ENCODE results near the gene OR10G3. TPM values are rescaled to one million over a fixed set of nuclear protein-coding genes. Genes with fewer than 3 reads are reported as not detected.

OR10G3 gene
- total RNA-seq, 2 experiments from 2014 or later: not detected

- DNase-seq (no peak), ATAC-seq (no peak)
- TF ChIP-seq, protein P1, sequence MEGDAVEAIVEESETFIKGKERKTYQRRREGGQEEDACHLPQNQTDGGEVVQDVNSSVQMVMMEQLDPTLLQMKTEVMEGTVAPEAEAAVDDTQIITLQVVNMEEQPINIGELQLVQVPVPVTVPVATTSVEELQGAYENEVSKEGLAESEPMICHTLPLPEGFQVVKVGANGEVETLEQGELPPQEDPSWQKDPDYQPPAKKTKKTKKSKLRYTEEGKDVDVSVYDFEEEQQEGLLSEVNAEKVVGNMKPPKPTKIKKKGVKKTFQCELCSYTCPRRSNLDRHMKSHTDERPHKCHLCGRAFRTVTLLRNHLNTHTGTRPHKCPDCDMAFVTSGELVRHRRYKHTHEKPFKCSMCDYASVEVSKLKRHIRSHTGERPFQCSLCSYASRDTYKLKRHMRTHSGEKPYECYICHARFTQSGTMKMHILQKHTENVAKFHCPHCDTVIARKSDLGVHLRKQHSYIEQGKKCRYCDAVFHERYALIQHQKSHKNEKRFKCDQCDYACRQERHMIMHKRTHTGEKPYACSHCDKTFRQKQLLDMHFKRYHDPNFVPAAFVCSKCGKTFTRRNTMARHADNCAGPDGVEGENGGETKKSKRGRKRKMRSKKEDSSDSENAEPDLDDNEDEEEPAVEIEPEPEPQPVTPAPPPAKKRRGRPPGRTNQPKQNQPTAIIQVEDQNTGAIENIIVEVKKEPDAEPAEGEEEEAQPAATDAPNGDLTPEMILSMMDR (IDR thresholded peaks at IDR 0.05): no peak
- ChIA-PET POLR2A (no interaction called here), CTCF (no interaction called here)
- peaks cover 17% of the 10 kb centered on the region for H3K9me3 Mint-ChIP-seq
- no peaks in the 10 kb centered on the region for H3K4me1 Mint-ChIP-seq (ENCODE audit: low read depth)
- no peak overlapping the region for H3K4me3 Mint-ChIP-seq
- intact Hi-C loops (cut with micrococcal nuclease): no loop called here
- H3K36me3 Mint-ChIP-seq (ENCODE audit: low read depth): peaks cover 1% of the 10 kb centered on the region
- H3K27me3 Mint-ChIP-seq: peaks cover 16% of the 10 kb centered on the region
- H3K27ac Mint-ChIP-seq: no peak overlapping the region
Observed at GRCh38 chr14:21589317-21589716, 9.4 kb upstream of the OR10G3 start.

- Mint-ChIP-seq H3K9me3 (no peaks in the 10 kb centered on the region), H3K27me3 (peaks cover 11% of the 10 kb centered on the region)
Observed at GRCh38 chr14:21575661-21576060, 4.2 kb downstream of the OR10G3 start.

DNA sequence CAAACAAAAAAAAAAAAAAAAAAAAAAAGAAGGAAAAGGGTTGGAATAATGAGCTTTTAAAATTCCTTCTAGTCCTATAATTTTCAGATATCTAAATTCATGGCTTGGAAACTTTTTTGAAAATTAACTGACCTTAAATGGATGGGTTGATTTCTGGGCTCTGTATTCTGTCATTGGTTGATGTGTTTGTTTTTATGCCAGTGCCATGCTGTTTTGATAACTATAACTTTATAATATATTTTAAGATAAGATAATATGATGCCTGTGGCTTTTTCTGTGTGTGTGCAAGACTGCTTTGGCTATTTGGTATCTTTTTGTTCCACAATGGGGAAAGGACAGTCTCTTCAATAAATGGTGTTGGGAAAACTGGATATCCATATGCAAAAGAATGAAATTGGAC, 7.3 kb downstream of the OR10G3 start:
- ATAC-seq: no peak
- POLR2A ChIA-PET: no interaction called here
- H3K36me3 Mint-ChIP-seq (ENCODE audit: low read depth): no peaks in the 10 kb centered on the region

More at GRCh38 chr14:21575661-21576060, 4.2 kb downstream of the OR10G3 start:
- ATAC-seq: no peak
- CTCF ChIA-PET: interaction anchor here (1.4 kb wide), 1 partner anchor 77 kb away, joined by 5 read pairs; no protein-coding TSS in a partner anchor
- intact Hi-C loops (cut with micrococcal nuclease): no loop called here
- H3K4me1 Mint-ChIP-seq (ENCODE audit: low read depth): no peaks in the 10 kb centered on the region
- no peaks in the 10 kb centered on the region for H3K36me3 Mint-ChIP-seq (ENCODE audit: low read depth)
- no peak overlapping the region for H3K27ac Mint-ChIP-seq
- DNase-seq: no peak
- H3K4me3 Mint-ChIP-seq: no peak overlapping the region
- TF ChIP-seq, protein P1 (IDR thresholded peaks at IDR 0.05): no peak
- POLR2A ChIA-PET: interaction anchor here (0.5 kb wide), 1 partner anchor 353 kb away, joined by 4 read pairs; no protein-coding TSS in a partner anchor

GRCh38 chr14:21558703-21559170, 21.1 kb downstream of the OR10G3 start:
- no peaks in the 10 kb centered on the region for H3K36me3 Mint-ChIP-seq (ENCODE audit: low read depth)
- no peak overlapping the region for H3K4me3 Mint-ChIP-seq
- no peak overlapping the region for H3K27ac Mint-ChIP-seq
- ChIA-PET CTCF (interaction anchor here (1.4 to 6.2 kb wide), 3 partner anchors 48 to 81 kb away, joined by 3 to 100 read pairs (median 3); partner anchors contain the start of genes METTL3 and TOX4), POLR2A (interaction anchor here (1.1 kb wide), 1 partner anchor 60 kb away, joined by 4 read pairs; no protein-coding TSS in a partner anchor)
- H3K9me3 Mint-ChIP-seq: no peaks in the 10 kb centered on the region
- DNase-seq (no peak), ATAC-seq (no peak)
- peaks cover 5% of the 10 kb centered on the region for H3K4me1 Mint-ChIP-seq (ENCODE audit: low read depth)
- intact Hi-C loops (cut with micrococcal nuclease): no loop called here
- no peaks in the 10 kb centered on the region for H3K27me3 Mint-ChIP-seq
- TF ChIP-seq, protein P1 (IDR thresholded peaks at IDR 0.05): no peak

More for the DNA sequence above, 7.3 kb downstream of the OR10G3 start:
- no peak for DNase-seq
- Mint-ChIP-seq H3K27ac (no peak overlapping the region), H3K4me3 (no peak overlapping the region), H3K27me3 (peaks cover 13% of the 10 kb centered on the region), H3K4me1 (ENCODE audit: low read depth) (no peaks in the 10 kb centered on the region), H3K9me3 (no peaks in the 10 kb centered on the region)
- TF ChIP-seq, protein P1 (IDR thresholded peaks at IDR 0.05): no peak
- intact Hi-C loops (cut with micrococcal nuclease): no loop called here
- CTCF ChIA-PET: no interaction called here

DNA sequence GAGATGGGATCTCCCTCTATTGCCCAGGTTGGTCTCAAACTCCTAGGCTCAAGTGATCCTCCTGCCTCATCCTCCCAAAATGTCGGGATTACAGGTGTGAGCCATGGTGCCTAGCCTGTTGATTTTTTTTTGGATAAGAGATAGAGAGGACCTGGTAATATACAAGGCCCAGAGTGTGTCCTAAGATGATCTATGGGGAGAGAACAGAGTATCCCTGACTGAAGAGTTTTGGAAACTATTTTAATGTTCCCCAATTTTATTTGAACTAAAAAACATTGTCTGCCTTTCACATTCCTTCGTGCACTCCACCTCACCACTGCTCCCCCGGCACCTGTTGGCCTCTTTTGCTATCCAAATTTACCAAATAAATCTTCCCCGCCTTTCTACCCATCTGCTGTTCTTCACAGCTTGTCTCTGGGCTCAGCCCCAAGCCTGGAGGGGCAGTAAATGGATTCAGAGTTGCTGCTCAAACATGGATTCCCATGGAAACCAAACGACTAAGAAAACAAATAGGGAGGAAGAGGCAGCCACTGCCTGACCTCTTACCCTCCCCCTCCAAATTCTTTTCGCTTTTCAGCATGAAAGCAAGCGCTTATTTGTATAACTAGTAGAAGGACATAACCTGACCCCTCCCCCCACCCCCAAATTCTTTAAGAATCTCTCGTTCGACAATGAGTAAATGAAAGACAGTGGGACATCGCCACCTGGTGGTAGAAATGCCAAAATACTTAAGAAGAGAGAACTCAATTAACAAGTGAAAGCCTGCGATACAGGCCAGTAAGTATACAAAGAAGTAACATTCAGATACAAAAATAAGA, 22.6 kb downstream of the OR10G3 start:
- TF ChIP-seq, protein P1 (IDR thresholded peaks at IDR 0.05): peak; percentile 73
- ChIA-PET CTCF (interaction anchor here (0.6 to 6.2 kb wide), 20 partner anchors 11 to 127 kb away, joined by 3 to 100 read pairs (median 4); partner anchors contain the start of genes CHD8, METTL3 and SALL2), POLR2A (interaction anchor here (0.7 to 1.9 kb wide), 2 partner anchors 47 to 95 kb away, joined by 3 to 7 read pairs; partner anchors contain the start of gene METTL3)
- Mint-ChIP-seq H3K27me3 (no peaks in the 10 kb centered on the region), H3K27ac (peak overlapping the region; percentile 5), H3K4me1 (ENCODE audit: low read depth) (peaks cover 5% of the 10 kb centered on the region), H3K9me3 (no peaks in the 10 kb centered on the region), H3K4me3 (no peak overlapping the region), H3K36me3 (ENCODE audit: low read depth) (no peaks in the 10 kb centered on the region)
- intact Hi-C loops (cut with micrococcal nuclease): loop anchor here (1.0 kb wide), 1 partner anchor 59 kb away; no protein-coding TSS in a partner anchor
- peak; percentile 76 for ATAC-seq
- DNase-seq: peak; percentile 91
